Fibroblast of skin of abdomen (primary cell): ENCODE results near the gene TMEM59L.
"Not testable (repeated sequence)": the region's sequence is repeated elsewhere in the genome, so short reads cannot be mapped to it uniquely, and the experiment has no call there.

Experiments
- DNase-seq: peaks from one replicate; pipeline ENCODE4 v3.0.0-alpha.2; 2013

TMEM59L gene

DNA sequence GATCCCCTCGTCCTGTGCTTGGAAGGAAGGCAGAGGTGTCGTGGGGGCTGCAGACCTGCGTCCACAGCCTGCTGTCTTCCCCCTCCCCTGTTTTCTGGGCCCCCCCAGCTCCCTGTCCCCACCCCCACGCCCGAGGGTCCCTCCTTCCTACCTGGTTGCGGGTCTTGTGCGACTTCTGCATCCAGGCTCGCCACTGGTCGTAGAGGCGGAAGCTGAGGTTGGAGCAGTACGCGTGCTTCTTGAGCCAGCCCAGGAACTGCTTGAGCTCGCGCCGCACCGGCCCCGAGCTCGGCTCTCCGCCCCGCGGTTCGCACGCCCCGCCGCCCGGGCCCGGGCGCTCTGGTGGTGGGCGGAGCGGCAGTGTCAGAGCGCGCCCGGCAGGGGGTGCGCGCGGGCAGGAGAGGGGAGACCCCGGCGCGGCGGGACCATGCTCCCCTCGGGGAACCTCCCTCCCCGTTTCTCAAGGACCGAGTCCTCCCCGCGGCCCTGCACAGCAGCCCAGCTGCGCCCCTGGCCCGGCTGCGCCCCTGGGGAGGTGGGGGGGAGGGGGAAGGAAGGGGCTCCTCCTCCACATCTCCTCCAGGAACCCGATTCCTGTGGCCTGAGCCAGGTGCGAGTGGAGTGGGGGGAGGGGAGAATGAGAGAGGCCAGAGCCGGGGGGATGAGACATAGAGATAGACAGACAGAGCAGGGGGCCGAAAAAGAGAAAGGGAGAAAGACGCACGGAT is 18.4 kb upstream of the TMEM59L start:
- peak; percentile 70 for DNase-seq

DNA sequence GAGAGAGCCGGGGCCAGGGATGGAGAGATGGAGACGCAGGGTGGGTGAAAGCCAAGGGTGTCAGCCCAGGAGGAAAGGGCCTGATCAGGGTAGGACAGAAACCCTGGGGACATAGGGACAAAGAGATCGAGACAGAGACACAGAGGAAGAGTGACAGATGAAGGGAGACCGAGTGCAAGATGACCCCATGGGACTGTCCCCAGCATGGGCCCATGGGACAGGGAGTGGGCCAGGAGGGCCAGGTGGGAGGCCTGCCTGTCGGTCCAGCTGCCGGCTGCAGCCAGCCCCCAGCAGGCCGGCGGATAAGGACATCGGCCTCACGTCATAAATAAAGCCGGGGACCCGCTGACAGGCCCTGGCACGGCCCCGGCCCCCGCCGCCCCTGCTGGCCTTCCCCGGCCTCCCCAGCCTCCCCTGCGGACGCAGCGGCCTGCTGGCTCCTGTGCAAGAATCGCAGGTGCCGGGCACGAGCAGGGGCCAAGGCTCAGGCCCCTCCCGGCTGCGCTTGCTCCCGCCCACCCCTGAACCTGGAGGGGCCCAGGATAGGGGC is 17.8 kb upstream of the TMEM59L start:
- DNase-seq, result no peak

DNA sequence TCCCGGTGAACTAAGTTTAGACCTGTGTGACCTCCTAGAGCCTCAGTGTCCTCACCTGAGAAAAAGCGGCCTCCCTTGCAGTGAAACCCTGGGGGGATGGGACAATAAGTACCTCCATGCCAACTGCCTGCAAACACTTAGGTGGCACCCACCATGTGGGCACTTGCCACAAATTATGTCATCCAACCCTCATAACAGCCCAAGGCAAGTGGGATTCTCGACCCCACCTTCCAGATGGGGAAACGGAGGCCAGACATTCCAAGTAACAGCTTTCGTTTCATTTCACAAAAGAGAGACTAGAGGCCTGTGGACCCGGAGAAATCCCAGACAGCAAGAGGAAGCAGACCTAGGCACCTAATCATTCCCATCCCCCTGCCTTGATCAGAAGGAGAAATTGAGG is 17.2 kb upstream of the TMEM59L start:
- DNase-seq, result no peak

- no peak for DNase-seq
These were observed 15.9 kb upstream of the TMEM59L start for GRCh38 chr19:18596752-18597157.

- DNase-seq, result no peak
These were observed 14.6 kb upstream of the TMEM59L start for GRCh38 chr19:18597809-18598660.

GRCh38 chr19:18599485-18599884 is 13.2 kb upstream of the TMEM59L start:
- no peak for DNase-seq

GRCh38 chr19:18600692-18601397 is 11.8 kb upstream of the TMEM59L start:
- DNase-seq, result not testable (repeated sequence)

- DNase-seq, result no peak
These were observed 10.8 kb upstream of the TMEM59L start for GRCh38 chr19:18601875-18602274.

DNA sequence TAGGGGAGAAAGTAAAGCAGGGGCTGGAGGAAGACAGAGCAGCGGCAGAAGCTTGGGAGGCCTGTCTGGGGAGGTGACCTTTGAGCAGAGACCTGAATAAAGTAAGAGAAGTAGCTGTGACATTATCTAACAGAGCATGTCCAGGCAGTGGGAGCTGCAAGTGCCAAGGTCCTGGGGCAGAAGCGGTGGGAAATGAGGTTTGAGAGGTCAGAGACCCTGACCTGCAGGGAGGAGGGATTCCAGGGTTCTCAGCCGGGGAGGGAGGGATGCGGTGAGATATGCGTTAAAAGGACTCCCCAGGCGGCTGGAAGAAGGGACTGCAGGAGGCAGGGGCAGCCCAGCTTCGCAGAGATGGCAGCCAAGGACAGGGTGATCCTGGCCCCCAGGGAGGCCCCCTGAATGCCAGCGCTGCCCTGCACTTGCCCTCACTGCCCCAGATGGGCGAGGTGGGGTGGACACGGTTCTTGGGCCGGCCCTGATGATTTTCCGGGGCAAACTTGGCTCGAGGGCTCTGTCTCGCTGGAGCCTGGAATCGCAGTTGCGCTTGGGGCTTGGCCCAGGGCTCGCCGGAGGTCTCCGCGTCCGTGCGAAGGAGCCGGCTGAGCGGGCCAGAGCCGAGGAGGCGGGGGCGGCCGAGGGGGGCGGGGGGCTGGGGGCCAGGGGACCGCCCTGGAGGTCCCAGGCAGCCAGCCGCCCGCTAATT is 9.3 kb upstream of the TMEM59L start:
- no peak for DNase-seq

DNA sequence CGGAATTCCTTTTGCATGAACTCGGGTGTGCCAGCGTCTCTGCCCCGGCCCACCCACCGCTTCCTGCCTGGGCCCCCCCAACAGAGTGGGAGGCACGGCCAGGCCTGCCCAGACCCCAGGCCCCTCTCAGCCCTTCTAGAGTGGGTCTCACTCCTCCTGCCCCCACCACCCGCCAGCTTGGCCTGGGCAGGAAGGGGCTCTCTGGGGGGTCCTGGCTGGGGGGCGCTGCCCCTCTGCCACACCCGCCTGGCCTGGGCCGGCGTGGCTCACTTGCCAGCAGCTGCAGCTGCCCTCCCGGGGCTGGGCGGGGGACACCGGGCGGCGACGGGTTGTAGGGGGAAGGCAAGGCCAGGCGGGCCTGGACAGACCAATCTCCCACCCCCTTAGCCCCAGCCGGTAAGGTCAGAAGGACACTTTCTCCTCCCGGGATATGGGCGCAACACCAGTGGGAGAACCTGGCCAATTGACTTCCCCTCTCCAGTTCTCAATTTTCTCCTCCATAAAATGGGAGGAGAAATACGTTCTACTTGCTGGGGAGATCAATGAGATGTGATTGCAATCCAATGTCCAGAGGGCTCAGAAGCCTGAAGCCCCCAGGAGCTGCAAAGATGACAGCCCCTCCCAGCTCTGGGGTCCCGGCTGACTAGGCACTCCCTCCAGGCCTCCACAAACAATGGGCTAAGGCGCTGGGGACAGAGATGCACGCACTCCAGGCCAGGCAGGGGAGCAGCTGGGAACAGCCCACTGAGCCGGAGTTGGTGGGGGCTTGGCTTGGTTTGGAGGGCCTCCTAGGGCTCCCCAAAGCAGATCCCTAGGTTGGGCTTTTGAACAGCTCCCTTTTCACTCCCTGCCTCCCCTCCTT is 8.5 kb upstream of the TMEM59L start:
- DNase-seq, result no peak

- DNase-seq, result no peak
These were observed 7.9 kb upstream of the TMEM59L start for GRCh38 chr19:18604820-18605159.

- DNase-seq, result no peak
These were observed 7.5 kb upstream of the TMEM59L start for GRCh38 chr19:18605196-18605545.

- DNase-seq, result no peak
These were observed 7.0 kb upstream of the TMEM59L start for GRCh38 chr19:18605546-18606280.

- DNase-seq, result no peak
These were observed 6.1 kb upstream of the TMEM59L start, which contains the start of gene CRLF1 for GRCh38 chr19:18606281-18607225. CRLF1 (minus strand) TSS chr19:18606799; CDS start chr19:18606656, 143 bp downstream.

DNA sequence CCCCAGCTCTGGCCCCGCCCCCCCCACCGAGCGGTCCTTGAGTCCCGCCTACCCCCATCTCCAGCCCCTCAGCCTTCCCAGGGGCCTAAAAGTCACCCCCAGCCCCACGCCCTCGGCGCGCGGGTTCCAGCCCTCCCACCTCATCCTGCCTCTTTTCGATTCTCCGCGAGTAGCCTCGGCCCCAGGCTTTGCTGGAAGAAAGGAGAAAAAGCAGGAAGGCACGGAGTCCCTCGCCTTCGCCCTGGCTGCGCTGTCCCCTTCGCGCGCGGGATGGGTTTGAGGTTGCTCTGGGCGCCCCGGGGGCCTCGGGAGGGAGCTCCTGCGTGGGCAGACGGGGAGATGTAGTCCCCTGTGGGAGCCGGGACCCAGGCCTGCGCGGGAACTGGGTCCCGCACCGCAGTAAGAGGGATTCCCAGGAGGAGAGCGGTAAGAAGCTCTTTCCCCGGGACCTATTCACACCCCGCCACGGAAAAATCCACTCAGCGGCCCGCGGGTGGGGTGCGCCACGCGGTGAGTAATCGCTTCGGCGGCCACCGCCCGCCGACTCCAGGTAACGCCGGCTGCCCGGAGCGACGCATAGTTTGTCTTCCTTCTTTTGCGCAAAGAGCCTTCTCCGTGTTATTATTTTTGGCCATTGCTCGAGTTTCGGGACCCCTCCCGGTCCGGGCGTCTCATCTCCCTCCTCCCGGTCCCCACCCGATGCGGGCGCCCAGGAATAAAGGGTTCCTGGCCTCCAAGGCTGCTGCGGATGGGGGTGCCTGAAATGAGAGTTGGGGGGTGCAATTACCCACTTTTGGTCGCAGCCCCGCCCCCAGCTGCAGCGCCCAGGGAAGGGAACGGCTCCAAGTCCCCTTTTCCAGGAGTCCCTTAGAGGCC is 5.2 kb upstream of the TMEM59L start:
- no peak for DNase-seq

- DNase-seq, result no peak
These were observed 4.4 kb upstream of the TMEM59L start for GRCh38 chr19:18608102-18608804.

DNA sequence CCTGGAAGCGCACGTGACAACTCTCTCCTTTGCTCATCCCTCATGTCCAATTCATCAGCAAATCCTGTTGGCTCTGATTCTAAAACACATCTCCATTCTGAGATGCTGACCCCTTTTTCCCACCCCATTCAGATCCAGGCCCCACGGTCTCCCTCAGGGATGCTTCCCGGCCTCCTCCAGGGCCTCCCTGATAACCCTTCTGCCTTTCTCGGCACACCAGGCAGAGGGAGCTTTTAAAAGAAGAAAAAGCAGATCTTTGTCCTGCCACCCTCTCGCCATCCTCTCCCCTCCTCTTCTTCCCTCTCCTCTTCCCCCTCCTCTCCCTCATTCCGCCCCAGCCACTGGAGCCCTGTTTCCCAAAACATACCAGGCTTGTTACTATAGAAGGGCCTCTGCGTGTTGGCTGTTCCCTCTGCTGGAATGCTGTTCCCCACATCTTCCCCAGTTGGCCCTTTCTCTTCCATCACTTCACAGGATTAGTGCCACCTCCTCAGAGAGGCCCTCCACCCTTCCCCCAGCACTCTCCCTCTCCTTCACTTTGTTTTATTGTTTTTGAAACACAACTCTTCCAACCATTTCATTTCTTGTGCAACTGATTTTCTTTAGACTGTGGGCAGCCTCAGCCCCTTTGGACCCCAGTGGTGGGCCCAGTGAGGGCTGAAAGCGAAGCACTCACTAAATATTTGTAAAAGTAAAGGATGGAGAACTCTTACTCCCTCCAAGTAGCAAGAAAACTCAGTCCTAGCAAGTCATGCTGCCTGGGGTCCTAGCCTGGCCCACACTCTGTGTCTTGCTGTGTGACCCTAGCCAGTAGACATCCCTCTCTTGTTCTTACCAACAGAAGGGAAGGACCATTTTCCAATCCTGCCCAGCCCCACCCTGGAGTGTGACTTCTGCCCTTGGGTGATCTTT is 3.6 kb upstream of the TMEM59L start:
- DNase-seq, result no peak
